Neural progenitor cell (in vitro differentiated cells): ENCODE measurements around the gene CHI3L2.

Experiments used
- CTCF ChIP-seq: fragments of 200-600 bp; sonication (generic); IDR thresholded peaks from 2 replicates; pipeline ENCODE4 v1.5.1; 2017; ENCODE audit warnings: antibody characterized with exemption, mild to moderate bottlenecking
- EZH2 ChIP-seq: fragments of 200-600 bp; sonication (generic); IDR thresholded peaks from 2 replicates; pipeline ENCODE4 v1.6.1; 2017; ENCODE audit warnings: antibody characterized with exemption, mild to moderate bottlenecking, moderate library complexity

GRCh38 chr1:111290104-111290503 lies 62.6 kb downstream of the CHI3L2 start:
- TF ChIP-seq CTCF (no peak), EZH2 (no peak)
